Keratinocyte (primary cell): ENCODE results near the gene JPH2. TPM values are rescaled to one million over a fixed set of nuclear protein-coding genes. Genes with fewer than 3 reads are reported as not detected.

ENCODE experiments used
- DNase-seq: peaks from one replicate; pipeline ENCODE4 v3.0.0-alpha.2; 2011; ENCODE audit warnings: low read depth, missing footprints, low spot score
- FAIRE-seq: peaks from 2 replicates; lab custom pipeline; 2011; peaks lifted over from hg19 to GRCh38; lab: Jason Lieb, UNC
- H2AFZ ChIP-seq: 2 replicates; pipeline ENCODE4 v1.6.0; 2012; ENCODE audit warnings: low read length, control low read depth, inconsistent platforms; ENCODE audit not compliant: control insufficient read depth
- H3K27ac ChIP-seq: 2 replicates; pipeline ENCODE4 v1.5.1; 2011; ENCODE audit warnings: low read length; ENCODE audit not compliant: control insufficient read depth, insufficient read depth
- H3K27me3 ChIP-seq: 3 replicates; pipeline ENCODE4 v1.6.0; 2011; ENCODE audit warnings: low read length; ENCODE audit not compliant: control insufficient read depth, insufficient read depth; ENCODE audit errors: extremely low read depth
- H3K36me3 ChIP-seq, 2 experiments: 2 replicates in 1 of 2; 3 replicates in 1 of 2; pipeline ENCODE4 v1.5.1; 2011; ENCODE audit warnings: low read length in 2 of 2, mild to moderate bottlenecking in 1 of 2; ENCODE audit not compliant: control insufficient read depth in 2 of 2, insufficient read depth in 2 of 2; ENCODE audit errors: extremely low read depth in 1 of 2
- H3K4me1 ChIP-seq: 3 replicates; pipeline ENCODE4 v1.5.1; 2011; ENCODE audit warnings: low read length; ENCODE audit not compliant: control insufficient read depth, insufficient read depth; ENCODE audit errors: extremely low read depth
- H3K4me2 ChIP-seq: 3 replicates; pipeline ENCODE4 v1.6.0; 2011; ENCODE audit warnings: low read depth, low read length; ENCODE audit not compliant: control insufficient read depth, insufficient read depth; ENCODE audit errors: extremely low read depth
- H3K4me3 ChIP-seq, 3 experiments: fragments of 200-600 bp in 1 of 3; sonication (generic) in 1 of 3; 2 replicates in 2 of 3; 3 replicates in 1 of 3; pipeline ENCODE4 v1.5.1; 2011 to 2016; ENCODE audit warnings: low read length in 3 of 3, mild to moderate bottlenecking in 3 of 3, control low read depth in 2 of 3, inconsistent platforms in 1 of 3, low read depth in 1 of 3, mixed read lengths in 1 of 3, mixed run types in 1 of 3, moderate library complexity in 1 of 3; ENCODE audit not compliant: control insufficient read depth in 2 of 3, insufficient read depth in 2 of 3; ENCODE audit errors: extremely low read depth in 1 of 3
- H3K79me2 ChIP-seq: 2 replicates; pipeline ENCODE4 v1.6.0; 2012; ENCODE audit warnings: low read length; ENCODE audit not compliant: control insufficient read depth, insufficient read depth
- H3K9ac ChIP-seq: 3 replicates; pipeline ENCODE4 v1.6.0; 2011; ENCODE audit warnings: low read length; ENCODE audit not compliant: control insufficient read depth, insufficient read depth; ENCODE audit errors: extremely low read depth
- H3K9me1 ChIP-seq: 3 replicates; pipeline ENCODE4 v1.6.0; 2011; ENCODE audit warnings: low read length; ENCODE audit not compliant: control insufficient read depth, insufficient read depth; ENCODE audit errors: extremely low read depth
- H3K9me3 ChIP-seq: 2 replicates; pipeline ENCODE4 v1.5.1; 2012; ENCODE audit warnings: low read depth, low read length; ENCODE audit not compliant: control insufficient read depth
- H4K20me1 ChIP-seq: 3 replicates; pipeline ENCODE4 v1.6.0; 2011; ENCODE audit warnings: low read length; ENCODE audit not compliant: control insufficient read depth, insufficient read depth; ENCODE audit errors: extremely low read depth
- EZH2 ChIP-seq: IDR thresholded peaks from one replicate; pipeline ENCODE4 v1.6.1; 2012; ENCODE audit warnings: inconsistent platforms, mild to moderate bottlenecking, low read length, moderate library complexity
- dilution Hi-C: fragments of 300-500 bp; cut with MboI; formaldehyde crosslinking; loops from one replicate; pipeline ENCODE4 v1.7.0; 2020; ENCODE audit warnings: low sequenced_read_pairs; ENCODE audit not compliant: extremely low pct_ligation_motif_present
- polyA plus RNA-seq, 5 experiments: library from polyadenylated mRNA; depleted of rRNA in 3 of 5; stranded (reverse) in 3 of 5; stranded (forward) in 1 of 5; unstranded in 1 of 5; fragments of >200 nt; gene quantifications; 1 replicate in 1 of 5; 2 replicates in 3 of 5; 3 replicates in 1 of 5; pipeline versions ENCODE4 v1.2.1 to v1.2.3, GENCODE V29; 2011 to 2012; ENCODE audit warnings: missing spikeins in 2 of 5, low read depth in 1 of 5, low replicate concordance in 1 of 5
- TF ChIP-seq, protein P1 (sequence below), 3 experiments: IDR thresholded peaks in 1 of 3; conservative IDR thresholded peaks in 1 of 3; optimal IDR thresholded peaks in 1 of 3; 2 replicates in 2 of 3; 3 replicates in 1 of 3; pipeline versions ENCODE3 to v1.5.1; 2011; ENCODE audit warnings: low read length in 3 of 3, mild to moderate bottlenecking in 3 of 3, moderate library complexity in 2 of 3, control low read depth in 1 of 3, inconsistent platforms in 1 of 3; ENCODE audit not compliant: insufficient read depth in 2 of 3; ENCODE audit errors: extremely low read depth in 1 of 3

The JPH2 gene
- polyA plus RNA-seq, 1 donor (not counting 4 experiments of a cell fraction or from before 2014, with no cell fraction given), result 2.5 TPM

DNA sequence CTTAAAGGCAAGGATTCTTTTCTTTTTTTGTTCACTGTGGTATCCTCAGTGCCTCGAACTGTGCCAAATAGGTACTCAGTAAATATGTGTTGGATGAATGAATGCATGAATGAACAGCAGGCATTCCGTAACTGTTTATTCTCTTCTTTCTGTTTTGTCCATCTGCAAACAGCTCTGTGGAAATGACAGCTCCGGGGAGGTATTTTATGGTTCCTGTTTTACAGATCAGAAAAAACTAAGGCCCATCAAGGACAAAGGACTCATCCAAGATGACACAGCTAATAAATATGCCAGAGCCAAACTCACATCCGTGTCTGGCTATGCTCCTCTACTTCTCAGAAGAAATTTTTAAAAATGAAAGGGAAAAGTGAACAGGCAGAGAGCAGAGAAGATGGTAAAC lies 21.0 kb downstream of the JPH2 start:
- H3K36me3 ChIP-seq, result no peaks in the 10 kb centered on the region
- H3K9me1 ChIP-seq, result no peaks in the 10 kb centered on the region
- FAIRE-seq (peak; percentile 82), DNase-seq (no peak)
- no peak for TF ChIP-seq EZH2
- TF ChIP-seq, protein P1, sequence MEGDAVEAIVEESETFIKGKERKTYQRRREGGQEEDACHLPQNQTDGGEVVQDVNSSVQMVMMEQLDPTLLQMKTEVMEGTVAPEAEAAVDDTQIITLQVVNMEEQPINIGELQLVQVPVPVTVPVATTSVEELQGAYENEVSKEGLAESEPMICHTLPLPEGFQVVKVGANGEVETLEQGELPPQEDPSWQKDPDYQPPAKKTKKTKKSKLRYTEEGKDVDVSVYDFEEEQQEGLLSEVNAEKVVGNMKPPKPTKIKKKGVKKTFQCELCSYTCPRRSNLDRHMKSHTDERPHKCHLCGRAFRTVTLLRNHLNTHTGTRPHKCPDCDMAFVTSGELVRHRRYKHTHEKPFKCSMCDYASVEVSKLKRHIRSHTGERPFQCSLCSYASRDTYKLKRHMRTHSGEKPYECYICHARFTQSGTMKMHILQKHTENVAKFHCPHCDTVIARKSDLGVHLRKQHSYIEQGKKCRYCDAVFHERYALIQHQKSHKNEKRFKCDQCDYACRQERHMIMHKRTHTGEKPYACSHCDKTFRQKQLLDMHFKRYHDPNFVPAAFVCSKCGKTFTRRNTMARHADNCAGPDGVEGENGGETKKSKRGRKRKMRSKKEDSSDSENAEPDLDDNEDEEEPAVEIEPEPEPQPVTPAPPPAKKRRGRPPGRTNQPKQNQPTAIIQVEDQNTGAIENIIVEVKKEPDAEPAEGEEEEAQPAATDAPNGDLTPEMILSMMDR (optimal IDR thresholded peaks at IDR 0.05 in 1 of 3, IDR thresholded peaks at IDR 0.05 in 1 of 3, conservative IDR thresholded peaks at IDR 0.05 in 1 of 3; ENCODE audit: extremely low read depth in 1 of 3, insufficient read depth in 2 of 3, low read length in 3 of 3), result no peak
- H3K27me3 ChIP-seq, result no peaks in the 10 kb centered on the region
- H3K4me3 ChIP-seq, result no peak overlapping the region
- H3K79me2 ChIP-seq, result no peaks in the 10 kb centered on the region
- H4K20me1 ChIP-seq, result no peaks in the 10 kb centered on the region
- H3K4me1 ChIP-seq, result peaks cover 18% of the 10 kb centered on the region
- no peak overlapping the region for H3K9ac ChIP-seq
- dilution Hi-C loops, result no loop called here
- peak overlapping the region; percentile 54 for H3K4me2 ChIP-seq
- no peaks in the 10 kb centered on the region for H3K9me3 ChIP-seq
- H2AFZ ChIP-seq, result no peak overlapping the region
- no peak overlapping the region for H3K27ac ChIP-seq

DNA sequence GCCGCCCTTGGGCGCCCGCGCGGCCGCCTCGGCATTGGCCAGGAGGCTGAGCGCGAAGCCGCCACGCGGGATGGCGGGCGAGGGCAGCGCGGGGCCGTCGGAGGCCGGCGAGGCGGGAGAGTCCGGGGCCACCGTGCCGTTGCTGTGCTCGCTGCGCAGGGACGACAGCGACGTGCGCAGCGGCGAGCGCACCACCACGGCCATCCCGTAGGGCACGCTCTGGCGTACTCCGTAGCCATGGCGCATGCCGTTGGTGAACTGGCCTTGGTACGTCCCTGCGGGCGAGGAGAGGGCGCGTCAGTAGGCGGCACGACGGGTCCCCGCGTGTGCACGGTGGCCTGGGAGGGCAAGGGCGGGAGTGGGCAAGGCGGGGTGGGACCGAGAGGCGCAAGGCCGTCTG lies 26.9 kb downstream of the JPH2 start:
- Histone ChIP-seq H3K27me3 (no peaks in the 10 kb centered on the region), H3K9me3 (no peaks in the 10 kb centered on the region), H3K4me3 (no peak overlapping the region), H3K36me3 (no peaks in the 10 kb centered on the region), H3K9me1 (no peaks in the 10 kb centered on the region), H3K79me2 (no peaks in the 10 kb centered on the region), H4K20me1 (no peaks in the 10 kb centered on the region), H2AFZ (no peak overlapping the region), H3K27ac (no peak overlapping the region), H3K4me2 (no peak overlapping the region), H3K4me1 (no peaks in the 10 kb centered on the region), H3K9ac (no peak overlapping the region)
- no peak for FAIRE-seq
- TF ChIP-seq EZH2, result no peak
- TF ChIP-seq, protein P1 (optimal IDR thresholded peaks at IDR 0.05 in 1 of 3, IDR thresholded peaks at IDR 0.05 in 1 of 3, conservative IDR thresholded peaks at IDR 0.05 in 1 of 3; ENCODE audit: extremely low read depth in 1 of 3, insufficient read depth in 2 of 3, low read length in 3 of 3), result no peak
- dilution Hi-C loops, result no loop called here
- no peak for DNase-seq
